Fibroblast of skin of right biceps (primary cell): Measurements from ENCODE around the gene ALDH1B1.
A peak's percentile ranks its signal among the peaks of the same experiment; 100 is the strongest.

Experiments used
- DNase-seq: peaks from one replicate; pipeline ENCODE4 v3.0.0-alpha.2; 2013

The ALDH1B1 gene

GRCh38 chr9:38417003-38417945 lies 24.8 kb downstream of the ALDH1B1 start:
- no peak for DNase-seq

DNA sequence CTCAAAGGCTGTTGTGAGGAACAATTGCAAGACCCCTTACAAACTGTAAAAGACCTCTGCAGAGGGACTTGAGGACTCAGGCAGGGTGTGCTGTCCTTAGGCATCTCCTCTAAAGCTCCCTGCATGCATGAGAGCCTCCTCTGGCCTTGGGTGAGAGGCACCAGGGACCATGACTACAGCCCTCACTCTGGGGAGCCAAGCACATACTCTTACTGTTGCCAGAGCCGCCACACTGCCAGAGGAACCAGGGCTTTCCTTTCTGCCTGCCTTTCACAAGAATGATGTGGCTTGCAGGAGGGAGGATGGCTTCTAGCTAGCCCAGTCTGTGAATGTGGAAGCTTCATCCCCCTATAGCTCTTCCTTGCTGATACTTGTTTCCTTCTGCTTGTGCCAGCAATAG lies 25.9 kb downstream of the ALDH1B1 start:
- DNase-seq = no peak

GRCh38 chr9:38419181-38419580 lies 26.7 kb downstream of the ALDH1B1 start:
- DNase-seq = no peak

- no peak for DNase-seq
Observed at GRCh38 chr9:38421498-38422211, 29.2 kb downstream of the ALDH1B1 start.

DNA sequence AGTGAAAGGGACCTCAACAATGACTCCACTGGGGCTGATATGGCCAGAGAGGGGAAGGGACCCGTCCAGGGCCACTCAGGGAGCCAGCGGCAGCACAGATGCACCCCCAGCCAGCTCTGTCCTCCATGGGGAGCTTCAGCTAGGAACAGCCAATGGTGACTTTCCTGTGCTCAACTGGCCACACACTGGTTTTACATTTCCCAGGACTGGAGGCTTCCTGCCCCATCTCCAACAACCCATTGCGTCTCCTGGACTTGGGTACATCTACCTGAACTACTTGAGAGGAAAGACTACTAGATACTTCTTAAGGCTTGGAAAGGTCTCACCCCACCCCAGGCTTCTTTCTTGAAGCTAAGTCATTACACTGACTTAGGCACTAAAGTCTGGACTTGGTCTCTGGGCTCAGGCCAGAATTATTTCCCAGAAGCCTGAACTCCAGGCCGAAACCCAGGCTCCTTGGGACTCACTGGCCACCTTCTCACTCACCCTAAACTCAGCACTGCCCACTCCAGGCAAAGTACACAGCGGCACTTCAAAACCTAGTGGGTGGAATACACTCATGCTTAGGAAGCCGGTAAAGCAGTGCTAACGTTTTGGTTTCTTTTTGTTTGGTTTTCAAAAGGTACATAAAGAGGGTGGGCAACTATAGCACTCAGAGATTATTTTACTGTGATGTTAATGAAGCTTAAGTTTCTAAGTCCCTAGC lies 30.2 kb downstream of the ALDH1B1 start:
- DNase-seq = no peak

DNA sequence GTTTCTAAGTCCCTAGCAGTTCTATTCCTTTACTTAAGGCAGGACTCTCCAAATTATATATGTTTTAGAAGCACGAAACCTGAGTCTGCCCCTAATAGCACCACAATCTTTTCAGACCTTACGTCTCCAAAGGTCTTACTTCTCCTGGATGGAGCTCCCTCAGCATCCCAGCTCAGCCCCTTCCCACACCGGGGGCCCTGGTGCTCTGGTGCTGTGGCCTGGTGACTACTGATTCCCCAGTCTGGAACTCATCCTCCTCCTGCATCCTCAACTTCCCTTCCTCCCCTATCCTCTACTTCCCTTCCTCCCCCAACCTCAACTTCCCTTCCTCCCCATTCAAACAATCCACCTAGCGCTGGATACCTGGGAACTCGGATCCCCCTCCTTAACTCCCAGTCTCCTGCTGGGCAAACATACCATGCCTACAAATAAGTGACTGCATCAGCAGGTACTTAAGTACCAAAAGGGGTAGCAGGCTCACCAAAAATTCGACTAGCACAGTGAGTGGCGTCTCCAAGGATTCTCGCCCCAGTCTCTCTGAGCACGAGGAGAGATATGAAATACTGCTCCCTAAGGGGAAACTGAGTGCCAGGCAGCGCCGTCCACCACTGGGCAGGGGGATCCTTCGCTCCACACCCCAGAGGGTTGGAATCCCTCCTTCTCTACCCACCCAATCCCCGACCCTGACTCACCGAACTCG lies 30.9 kb downstream of the ALDH1B1 start:
- no peak for DNase-seq

DNA sequence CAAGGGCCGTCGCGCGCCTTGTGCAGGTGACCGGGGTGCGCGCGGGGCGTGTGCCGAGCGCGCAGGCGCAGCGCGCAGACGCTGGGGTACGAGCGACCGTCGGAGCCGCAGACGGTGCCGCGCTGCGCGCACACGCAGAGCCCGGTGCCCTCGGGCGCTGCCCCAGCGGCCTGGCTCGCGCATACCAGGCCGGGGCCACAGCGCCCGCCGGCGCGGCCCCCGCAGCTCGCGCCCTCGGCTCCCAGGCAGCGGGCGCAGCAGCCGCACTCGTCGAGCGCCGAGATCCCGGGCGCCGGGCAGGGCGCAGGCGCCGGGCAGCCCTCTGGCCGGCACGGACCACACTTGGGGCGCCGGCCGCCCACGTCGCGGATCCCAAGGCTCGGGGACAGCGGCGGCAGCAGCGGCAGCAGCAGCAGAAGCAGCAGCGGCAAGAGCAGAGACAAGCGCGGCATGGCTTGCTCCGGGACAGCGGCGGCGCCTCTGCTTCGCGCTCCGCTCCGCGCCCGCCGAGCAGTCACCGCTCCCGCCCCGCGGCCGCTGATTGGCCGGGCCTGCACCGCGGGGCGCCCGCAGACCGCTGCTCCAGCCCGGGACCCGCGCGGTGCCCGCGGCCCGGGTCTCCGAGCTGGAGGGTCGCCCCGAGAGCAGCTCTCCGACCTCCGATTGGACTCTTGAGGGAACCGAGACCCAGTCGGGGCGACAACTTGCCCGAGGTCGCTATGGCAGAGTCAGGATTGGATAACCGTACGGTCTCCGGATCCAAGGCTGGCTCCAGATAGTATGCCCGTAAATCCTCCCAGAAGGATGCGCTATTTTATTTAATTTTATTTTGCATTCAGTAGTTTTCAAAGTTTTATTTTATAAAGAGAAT lies 31.7 kb downstream of the ALDH1B1 start, which contains the start of gene IGFBPL1:
Gene IGFBPL1, minus strand, starts transcription at position 482 of the 871 bp plus-strand sequence. Its CDS starts 30 bp downstream, at position 452.
- DNase-seq = peak; percentile 36

DNA sequence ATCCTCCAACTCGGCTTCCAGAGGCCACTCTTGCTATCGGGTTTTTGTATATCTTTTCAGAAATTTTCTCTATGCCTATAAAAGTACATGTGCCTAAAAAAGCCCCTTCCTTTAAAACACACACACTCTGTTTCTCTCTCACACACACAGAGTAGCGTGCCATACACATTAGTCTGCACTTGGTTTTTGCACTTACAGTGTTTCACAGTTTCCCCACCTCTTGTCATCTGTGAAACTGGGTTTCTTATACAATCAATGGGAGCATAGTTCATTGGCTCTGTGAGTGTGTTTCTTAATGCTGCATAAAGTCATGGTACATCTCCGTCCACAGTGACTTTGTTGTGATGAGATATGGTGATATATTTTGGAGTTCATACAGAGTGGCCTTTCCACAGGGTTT lies 32.4 kb downstream of the ALDH1B1 start:
- no peak for DNase-seq

- DNase-seq = no peak
Observed at GRCh38 chr9:38428062-38428461, 35.6 kb downstream of the ALDH1B1 start.

DNA sequence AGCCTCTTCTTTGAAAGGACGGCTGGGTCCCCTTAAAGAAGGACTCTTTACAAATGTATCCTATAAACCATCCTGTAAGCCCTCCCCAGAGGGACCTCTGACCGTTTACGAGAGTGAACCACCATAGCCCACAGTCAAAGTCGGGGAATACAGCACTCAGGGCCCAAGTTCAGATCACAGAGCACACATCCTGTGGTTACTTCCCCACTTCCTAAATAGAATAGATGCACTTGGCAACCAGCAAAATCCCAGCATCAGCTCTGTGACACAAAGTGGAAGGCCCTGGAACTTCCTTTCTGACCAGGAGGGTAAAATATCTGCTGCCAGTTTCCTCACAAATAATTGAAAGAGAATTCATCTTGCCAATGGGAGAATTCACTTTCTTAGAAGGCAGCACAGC lies 38.6 kb downstream of the ALDH1B1 start:
- DNase-seq = no peak

DNA sequence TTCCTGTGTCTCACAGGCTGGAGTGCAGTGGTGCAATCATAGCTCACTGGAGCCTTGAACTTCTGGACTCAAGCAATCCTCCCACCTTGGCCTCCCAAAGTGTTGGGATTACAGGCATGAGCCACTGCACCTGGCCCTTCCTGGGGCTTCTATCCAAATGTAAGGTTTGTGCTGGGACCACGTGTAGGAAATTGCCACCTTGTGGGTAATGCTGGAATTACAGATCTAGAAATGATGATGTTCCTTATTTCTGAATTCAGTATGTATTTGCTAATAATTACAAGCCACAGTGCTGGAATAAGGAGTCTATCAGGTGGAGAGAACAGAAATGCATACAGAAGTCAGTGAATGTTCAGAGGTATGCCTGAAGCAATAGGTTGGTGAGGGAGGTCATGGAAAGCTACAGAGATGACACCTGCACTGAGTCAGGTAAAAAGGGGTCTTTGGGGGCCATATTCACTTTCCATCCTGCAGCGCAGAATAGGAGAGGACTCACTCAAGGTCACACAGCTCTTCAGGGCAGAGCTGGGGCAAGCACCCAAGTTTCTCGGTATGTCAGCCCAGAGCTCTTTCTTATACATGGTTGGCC lies 40.5 kb downstream of the ALDH1B1 start:
- peak; percentile 40 for DNase-seq

GRCh38 chr9:38434365-38434764 lies 41.9 kb downstream of the ALDH1B1 start:
- no peak for DNase-seq

DNA sequence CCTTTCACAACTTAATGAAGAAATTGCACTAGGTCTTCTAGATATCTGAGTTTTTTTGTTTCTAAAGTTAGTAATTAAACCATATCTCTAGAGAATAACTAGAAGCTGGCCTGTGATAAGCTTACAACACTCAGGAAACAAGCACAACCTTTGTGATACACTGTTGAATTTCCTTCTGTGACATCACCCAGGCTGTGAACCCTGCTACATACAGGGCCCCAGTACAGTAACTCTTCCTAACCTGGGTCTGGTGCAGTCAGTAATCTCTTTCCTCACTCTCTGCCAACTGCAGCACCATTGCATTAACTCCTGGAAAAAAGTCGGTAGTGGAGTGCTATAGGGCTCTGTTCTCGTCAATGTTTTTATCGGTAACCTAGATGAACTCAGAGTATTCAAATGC lies 42.4 kb downstream of the ALDH1B1 start:
- peak; percentile 45 for DNase-seq

- DNase-seq = peak; percentile 82
Observed at GRCh38 chr9:38435521-38435920, 43.0 kb downstream of the ALDH1B1 start.

GRCh38 chr9:38436708-38437107 lies 44.2 kb downstream of the ALDH1B1 start:
- peak; percentile 17 for DNase-seq

DNA sequence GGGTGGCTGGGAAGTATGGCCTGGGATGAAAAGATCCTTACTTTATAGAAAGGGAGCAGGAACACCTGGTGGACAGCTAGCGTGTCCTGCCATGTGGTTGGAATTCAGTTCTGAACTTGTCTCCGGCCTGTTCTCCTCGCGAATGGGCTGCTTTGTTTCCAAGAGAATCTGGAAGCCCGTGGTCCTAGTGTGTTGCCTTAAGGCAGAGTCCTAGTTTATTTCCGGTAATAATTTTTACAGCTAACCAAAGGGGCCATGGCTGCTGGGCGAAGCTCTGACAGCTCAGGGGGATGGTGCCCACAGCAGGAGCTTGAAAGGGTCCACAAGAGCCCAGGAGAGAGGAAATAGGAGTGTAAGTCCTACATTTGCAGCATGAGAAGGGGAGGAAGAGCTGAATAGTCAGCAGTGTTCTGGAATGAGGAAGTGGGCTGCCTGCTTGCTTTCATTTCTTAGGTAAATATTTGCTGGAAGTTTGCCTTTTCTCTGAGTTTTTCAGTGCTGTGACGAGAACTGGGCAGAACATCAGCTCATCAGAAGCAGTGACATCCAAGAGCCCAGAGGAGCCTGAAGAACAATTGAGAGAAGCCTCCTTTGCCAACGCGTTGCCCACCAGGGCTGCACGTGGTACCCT lies 44.8 kb downstream of the ALDH1B1 start:
- DNase-seq = peak; percentile 76

GRCh38 chr9:38439291-38439915 lies 46.9 kb downstream of the ALDH1B1 start:
- no peak for DNase-seq

DNA sequence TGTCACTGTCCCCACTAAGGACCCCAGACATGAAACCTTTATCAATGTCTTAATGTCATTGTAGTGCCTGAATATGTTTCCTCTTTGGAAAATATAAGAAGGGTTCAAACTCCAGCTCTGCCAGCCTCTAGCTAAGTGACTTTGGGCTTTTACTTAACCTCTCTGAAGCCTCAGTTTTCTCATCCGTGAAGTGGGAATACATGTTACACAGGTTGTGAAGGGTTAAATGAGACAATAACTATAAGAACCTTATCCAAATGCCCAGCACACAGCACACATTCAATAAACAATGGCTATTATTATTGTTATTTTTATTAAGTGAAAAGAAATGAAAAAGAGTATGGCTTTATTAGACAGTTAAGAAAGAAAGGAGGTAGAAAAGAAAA lies 47.4 kb downstream of the ALDH1B1 start:
- DNase-seq = no peak

DNA sequence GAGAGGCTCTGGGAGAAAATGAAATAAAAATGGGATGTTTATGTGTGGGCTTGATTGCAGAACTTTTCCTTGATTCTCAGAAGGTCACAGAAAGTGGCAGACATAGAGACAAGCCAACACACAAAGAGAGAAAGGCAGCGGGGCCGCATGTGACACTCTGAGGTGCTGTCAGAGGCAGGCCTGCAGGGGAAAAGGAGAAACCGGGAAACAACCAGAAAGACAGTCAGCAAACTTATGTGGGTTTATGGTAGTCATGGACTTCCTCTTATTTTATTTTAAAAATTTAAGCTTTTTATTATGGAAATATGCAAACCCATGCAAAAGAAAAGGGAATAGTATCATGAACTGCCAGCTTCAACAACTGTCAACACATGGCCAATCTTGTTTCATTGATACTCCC lies 48.0 kb downstream of the ALDH1B1 start:
- DNase-seq = no peak
